Dermis blood vessel endothelial cell (primary cell): ENCODE results near the gene RPL35. TPM values are rescaled to one million over a fixed set of nuclear protein-coding genes. Genes with fewer than 3 reads are reported as not detected.
A peak's percentile ranks its signal among the peaks of the same experiment; 100 is the strongest.

Experiments used
- DNase-seq: peaks from one replicate; pipeline ENCODE4 v3.0.0; 2010
- total RNA-seq: library from RNA; depleted of rRNA; stranded (reverse); fragments of >200 nt; gene quantifications from 2 replicates; pipeline ENCODE4 v1.2.3, GENCODE V29; 2014

RPL35 gene
- total RNA-seq, 1 donor from 2014 or later: 2,144 TPM

DNA sequence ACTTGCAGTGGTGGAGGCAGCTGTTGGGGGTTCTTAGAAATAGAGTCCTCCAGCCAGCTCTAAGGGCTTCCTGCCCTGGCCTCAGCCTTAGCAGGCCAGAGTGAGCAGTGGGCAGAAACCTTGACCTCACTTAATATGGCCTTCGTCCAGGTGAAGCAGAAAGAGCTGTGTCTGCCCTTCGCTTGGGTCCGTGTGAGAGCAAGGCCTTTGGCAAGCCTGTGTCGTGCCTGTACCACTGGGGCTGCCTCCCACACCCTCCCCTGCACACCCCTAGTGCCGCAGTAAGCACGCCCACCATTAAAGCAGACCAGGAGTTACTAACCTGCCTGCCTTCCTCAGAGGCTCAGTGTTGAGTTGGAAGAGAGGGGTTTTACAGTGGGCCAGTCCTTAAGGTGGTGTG lies 13.7 kb upstream of the RPL35 start:
- no peak for DNase-seq

DNA sequence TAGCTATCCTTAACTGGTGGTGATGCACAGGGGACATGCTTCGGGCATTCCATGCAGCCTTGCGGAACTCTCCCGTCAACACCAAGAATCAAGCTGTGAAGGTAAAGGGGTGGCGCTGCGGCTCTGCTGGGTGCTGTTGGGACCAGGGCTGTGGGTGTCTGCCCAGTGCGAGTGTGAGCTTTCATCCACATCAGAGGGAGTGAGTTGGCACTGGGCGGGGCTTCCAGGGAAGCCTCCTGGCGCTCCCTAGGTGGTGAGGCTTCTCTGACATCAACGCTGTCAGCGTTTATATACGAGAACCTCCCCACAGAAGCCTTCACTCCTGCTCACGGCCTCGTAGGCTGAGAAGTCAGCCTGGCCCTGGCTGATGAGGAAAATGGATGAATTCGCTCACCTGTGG lies 11.9 kb upstream of the RPL35 start:
- DNase-seq: no peak

- DNase-seq: no peak
These were observed 9.4 kb upstream of the RPL35 start for GRCh38 chr9:124871156-124871561.

GRCh38 chr9:124870723-124871122 lies 9.0 kb upstream of the RPL35 start:
- peak; percentile 25 for DNase-seq

DNA sequence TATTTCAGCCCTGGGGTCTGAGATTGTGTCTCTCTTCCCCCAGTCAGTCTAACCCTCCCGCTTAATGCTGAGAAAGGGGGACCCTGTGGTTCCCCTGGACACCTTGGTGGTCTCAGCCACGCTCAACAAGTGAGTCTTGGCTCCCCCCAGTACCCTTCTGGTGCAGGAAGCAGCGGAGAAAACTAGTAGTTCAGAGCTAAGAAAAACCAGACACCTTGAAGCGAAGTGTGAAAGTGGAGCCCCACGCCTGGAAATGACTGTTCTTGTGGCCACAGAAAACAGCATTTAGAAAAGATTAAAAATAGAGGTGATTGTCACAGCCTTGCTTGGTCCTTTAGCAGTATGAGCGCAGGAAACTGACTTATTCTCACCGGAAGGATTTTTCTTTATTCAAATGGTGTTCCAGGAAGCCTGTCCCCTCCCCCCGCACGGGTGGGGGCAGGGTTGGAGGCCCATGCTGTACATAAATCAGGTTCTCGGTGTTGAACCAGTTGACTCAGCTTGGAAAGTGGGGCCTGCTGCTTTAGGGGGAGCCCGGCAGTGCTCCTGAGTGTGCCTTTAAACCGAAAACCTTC lies 8.3 kb upstream of the RPL35 start:
- peak; percentile 77 for DNase-seq

DNA sequence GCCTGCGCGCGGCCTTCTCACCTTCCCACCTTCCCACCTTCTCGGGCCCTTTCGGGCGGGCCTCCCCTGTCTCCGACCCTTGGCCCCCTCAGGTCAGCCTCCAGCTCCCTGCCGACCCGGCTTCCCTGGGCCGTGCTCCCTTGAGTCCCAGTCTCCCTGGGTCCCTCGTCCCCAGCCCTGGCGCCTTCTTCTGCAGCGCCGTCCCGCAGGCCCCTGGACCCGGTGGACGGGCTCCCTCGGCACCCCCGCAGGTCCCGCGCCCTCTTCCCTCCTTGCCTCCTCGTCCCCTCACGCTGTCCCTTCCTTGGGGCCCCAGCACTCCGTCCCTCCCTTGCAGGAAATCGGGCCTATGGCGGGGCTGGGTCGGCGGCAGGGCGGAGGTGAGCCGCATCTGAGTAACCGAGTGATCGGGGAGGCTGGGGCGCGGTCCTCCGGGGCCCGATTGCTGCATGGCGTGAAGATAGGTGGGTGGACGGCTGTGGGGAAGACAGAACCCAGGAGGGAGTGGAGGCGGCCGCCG lies 7.8 kb upstream of the RPL35 start:
- peak; percentile 42 for DNase-seq

DNA sequence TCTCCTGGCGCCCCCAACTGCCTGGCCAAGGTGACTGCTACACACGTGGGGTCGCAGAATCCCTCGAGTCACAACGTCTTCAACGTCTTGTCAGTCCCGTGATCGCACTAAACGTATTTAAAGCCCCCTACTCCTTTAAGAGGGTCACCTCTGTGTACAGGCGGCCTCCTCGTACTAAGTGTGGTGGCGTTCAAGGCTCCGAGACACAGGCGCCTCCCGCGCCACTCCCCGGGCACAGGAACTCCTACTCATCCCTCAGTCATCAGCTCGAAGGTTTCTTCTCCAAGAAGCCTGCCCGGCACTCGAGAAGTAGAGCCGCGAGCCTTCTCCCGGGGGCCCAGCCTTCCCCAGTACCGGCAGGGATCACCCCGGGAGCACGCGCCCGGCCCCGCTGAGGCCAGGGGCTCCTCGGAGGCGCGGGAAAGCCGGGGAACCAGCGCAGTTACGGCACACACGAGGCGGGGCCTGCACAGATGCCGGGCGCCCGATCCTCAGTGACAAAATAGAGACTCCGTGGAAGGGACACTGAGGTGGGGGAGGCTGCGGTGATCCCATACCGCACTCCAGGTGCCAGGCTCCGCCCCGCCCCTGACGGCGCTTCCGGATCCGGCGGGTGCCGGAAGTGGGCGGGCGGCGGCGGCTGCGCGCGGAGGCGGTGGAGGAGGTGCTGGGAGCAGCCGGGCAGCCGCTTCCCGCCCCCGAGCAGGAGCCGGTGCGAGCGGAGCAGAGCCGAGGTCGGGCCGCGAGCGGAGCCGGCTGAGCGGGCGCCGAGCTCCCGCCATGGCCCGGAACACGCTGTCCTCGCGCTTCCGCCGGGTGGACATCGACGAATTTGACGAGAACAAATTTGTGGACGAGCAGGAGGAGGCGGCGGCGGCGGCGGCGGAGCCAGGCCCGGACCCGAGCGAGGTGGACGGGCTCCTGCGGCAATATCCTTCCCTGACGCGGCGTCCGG lies 7.0 kb upstream of the RPL35 start:
- peak; percentile 90 for DNase-seq

GRCh38 chr9:124863371-124863871 lies 1.7 kb upstream of the RPL35 start:
- peak; percentile 61 for DNase-seq

DNA sequence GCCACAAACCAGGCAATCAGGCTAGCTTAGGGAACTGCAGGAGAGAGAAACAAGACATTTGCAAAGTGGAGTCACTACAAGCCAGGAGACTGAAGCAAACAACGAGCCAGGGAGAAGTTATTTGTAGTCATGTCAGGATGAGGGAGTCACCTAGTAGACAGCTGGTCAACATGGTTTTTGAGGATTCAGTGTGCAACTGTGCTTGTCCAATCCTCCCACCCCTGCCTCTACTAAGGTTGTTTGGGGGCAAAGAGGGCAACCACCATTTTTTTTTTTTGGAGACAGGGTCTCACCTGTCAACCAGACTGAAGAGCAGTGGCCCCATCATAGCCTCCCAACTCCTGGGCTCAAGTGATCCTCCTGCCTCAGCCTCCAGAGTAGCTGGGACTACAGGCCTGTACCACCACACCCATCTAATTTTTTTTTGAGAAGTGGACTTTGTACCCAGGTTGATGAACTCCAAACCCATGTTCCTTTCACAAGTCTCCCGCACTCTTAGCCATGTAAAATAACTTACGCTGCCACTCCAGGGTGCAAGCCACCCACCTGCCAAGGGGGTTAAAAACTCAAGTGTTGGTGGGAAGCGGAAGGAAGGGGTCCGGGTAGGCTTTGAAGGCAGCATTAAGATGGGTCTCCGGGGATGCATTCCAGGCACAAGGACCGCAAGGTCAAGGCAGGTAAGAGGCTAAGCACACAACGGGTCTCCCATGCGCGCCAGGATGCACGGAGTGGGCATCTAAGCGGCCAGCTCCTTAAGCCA lies 995 bp downstream of the RPL35 start:
- no peak for DNase-seq

GRCh38 chr9:124859803-124860581 lies 1.8 kb downstream of the RPL35 start:
- DNase-seq: no peak

DNA sequence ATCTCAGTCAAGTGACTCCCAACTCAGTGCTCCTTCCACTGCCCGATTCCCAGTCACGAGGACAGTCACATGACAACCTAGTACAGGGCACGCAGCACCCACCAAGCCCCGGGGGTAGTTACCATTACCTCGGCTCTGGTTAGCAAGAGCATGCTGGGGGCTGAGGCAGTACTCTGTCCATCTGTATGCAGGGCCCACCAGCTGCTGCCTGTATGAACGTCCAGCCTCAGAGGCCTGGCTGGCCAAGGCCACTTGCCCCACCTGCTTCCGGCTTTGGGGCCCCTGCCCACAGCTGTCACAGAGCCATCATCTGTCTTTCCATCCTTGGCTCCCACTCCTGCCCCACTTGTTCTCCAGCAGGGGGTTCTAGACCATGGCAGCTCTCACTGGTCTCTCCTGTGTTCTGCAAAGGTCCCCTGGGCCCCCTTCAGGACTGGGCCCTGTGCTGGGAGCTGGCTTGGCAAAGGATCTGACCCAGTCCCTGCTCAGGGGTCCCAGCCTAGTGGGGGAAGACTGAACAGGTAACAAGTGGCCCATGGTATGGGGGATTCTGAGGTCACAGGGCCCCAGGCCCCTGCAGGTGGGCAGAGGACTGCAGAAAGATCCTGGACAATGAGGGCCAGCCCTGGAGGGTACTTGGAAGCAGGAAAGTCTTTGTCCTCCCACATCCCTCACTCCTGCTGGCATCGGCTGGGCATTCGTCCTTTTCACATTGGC lies 3.3 kb downstream of the RPL35 start:
- no peak for DNase-seq

GRCh38 chr9:124857533-124858162 lies 4.1 kb downstream of the RPL35 start:
- no peak for DNase-seq

GRCh38 chr9:124855944-124856765 lies 5.6 kb downstream of the RPL35 start:
- DNase-seq: peak; percentile 54

- DNase-seq: no peak
These were observed 6.2 kb downstream of the RPL35 start for GRCh38 chr9:124855566-124855943.

DNA sequence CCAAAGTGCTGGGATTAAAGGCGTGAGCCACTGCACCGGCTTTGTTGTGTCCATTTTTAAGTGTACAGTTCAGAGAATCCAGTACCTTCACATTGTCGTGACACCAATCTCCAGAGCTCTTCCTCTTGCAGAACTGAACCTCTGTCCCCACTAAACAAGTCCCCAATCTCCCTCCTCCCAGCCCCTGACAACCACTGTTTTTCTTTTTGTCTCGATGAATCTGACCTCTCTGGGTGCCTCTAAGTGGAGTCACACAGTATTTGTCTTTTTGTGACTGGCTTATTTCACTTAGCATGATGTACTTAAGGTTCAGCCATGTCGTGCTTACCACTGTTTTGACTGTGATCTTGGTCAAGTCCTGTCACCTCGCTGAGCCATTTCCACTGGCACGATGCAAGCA lies 6.9 kb downstream of the RPL35 start:
- no peak for DNase-seq

DNA sequence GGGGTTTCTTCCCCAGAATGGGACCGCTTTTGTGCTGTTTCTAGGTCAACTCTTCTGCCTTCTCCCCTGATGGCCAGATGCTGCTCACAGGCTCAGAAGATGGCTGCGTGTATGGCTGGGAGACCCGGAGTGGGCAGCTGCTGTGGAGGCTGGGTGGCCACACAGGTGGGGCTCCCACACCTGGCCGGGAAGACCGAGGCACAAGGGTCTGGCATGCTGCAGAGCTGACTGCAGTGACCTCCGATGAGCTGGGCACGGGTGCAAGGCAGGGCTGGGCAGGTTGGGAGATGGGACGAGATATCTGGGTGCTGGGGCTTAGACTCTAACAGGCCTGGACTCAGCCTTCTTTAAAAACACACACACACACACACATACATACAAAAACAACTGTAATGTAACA lies 7.6 kb downstream of the RPL35 start:
- DNase-seq: no peak

DNA sequence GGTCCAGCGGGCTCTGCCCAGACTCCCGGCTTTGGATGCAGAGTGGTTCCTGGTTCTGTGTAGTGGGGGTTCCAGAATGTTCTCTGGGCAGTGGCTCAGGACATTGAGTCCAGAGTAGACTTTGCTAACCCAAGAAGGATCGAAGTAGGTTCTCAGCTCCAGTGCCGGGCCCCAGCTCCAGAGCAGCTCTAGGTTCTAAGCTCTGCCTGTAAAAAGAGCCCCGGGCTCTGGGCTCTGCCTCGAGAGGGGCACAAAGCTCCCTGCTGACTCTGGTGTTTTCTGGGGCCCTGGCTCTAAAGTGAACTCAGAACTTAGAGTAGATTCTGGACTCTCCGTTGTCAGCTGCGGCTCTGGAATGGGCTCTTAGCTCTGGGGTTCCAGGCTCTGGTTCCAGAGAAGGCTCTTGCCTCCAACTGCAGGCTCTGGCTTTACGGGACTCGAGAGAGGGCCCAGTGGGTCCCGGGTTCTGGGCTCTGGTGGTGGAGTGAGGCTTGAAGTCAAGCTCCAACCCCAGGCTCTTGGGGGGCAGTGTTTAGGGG lies 8.1 kb downstream of the RPL35 start:
- no peak for DNase-seq

- peak; percentile 75 for DNase-seq
These were observed 8.8 kb downstream of the RPL35 start, which contains the start of gene WDR38 for GRCh38 chr9:124852829-124853531. TSS of gene WDR38 (plus strand) at chr9:124853460. CDS start at chr9:124853532, 72 bp downstream.
